WERI-Rb-1 (cell line): Measurements from ENCODE around the gene ETFA.

Source experiments
- DNase-seq: peaks from one replicate; pipeline ENCODE4 v3.0.0-alpha.2; 2020
- H3K27ac ChIP-seq: fragments of 250-450 bp; sonication (Bioruptor Pico); 2 replicates; pipeline ENCODE4 v1.5.1; 2020; ENCODE audit warnings: mild to moderate bottlenecking, moderate library complexity
- H3K27me3 ChIP-seq: fragments of 250-450 bp; sonication (Bioruptor Pico); 2 replicates; pipeline ENCODE4 v1.5.1; 2021; ENCODE audit warnings: mild to moderate bottlenecking, low read depth, moderate library complexity; ENCODE audit not compliant: insufficient read depth, severe bottlenecking
- H3K36me3 ChIP-seq: fragments of 250-450 bp; sonication (Bioruptor Pico); 2 replicates; pipeline ENCODE4 v1.5.1; 2020; ENCODE audit warnings: mild to moderate bottlenecking, moderate library complexity
- H3K4me3 ChIP-seq: 2 replicates; pipeline ENCODE4 v1.5.1; 2011; ENCODE audit warnings: low read depth, mild to moderate bottlenecking, control low read depth, low read length
- H3K9me3 ChIP-seq: fragments of 250-450 bp; sonication (Bioruptor Pico); 2 replicates; pipeline ENCODE4 v1.5.1; 2021; ENCODE audit warnings: mild to moderate bottlenecking, moderate library complexity; ENCODE audit not compliant: severe bottlenecking
- CTCF ChIP-seq: IDR thresholded peaks from 2 replicates; pipeline ENCODE4 v1.5.1; 2011; ENCODE audit warnings: low read depth, mild to moderate bottlenecking, control low read depth, inconsistent platforms, low read length

The ETFA gene

GRCh38 chr15:76338486-76339304 lies 27.4 kb upstream of the ETFA start:
- peak overlapping the region; percentile 97 for H3K27ac ChIP-seq
- peak overlapping the region; percentile 96 for H3K4me3 ChIP-seq
- TF ChIP-seq CTCF, result no peak
- no peaks in the 10 kb centered on the region for H3K27me3 ChIP-seq
- DNase-seq, result no peak
- H3K9me3 ChIP-seq, result no peaks in the 10 kb centered on the region
- peaks cover 61% of the 10 kb centered on the region for H3K36me3 ChIP-seq

GRCh38 chr15:76337696-76338485 lies 26.6 kb upstream of the ETFA start:
- H3K4me3 ChIP-seq, result peak overlapping the region; percentile 96
- peaks cover 55% of the 10 kb centered on the region for H3K36me3 ChIP-seq
- no peak for TF ChIP-seq CTCF
- no peaks in the 10 kb centered on the region for H3K9me3 ChIP-seq
- H3K27ac ChIP-seq, result peak overlapping the region; percentile 97
- DNase-seq, result peak; percentile 22
- no peaks in the 10 kb centered on the region for H3K27me3 ChIP-seq

- Histone ChIP-seq H3K4me3 (peak overlapping the region; percentile 96), H3K27ac (peak overlapping the region; percentile 97), H3K36me3 (peaks cover 48% of the 10 kb centered on the region), H3K9me3 (no peaks in the 10 kb centered on the region), H3K27me3 (no peaks in the 10 kb centered on the region)
- no peak for TF ChIP-seq CTCF
- peak; percentile 21 for DNase-seq
Observed at GRCh38 chr15:76337059-76337695, 25.9 kb upstream of the ETFA start.

- H3K27ac ChIP-seq, result peak within 1 kb of the TSS; percentile 97
- peak; percentile 99 for DNase-seq
Observed at GRCh38 chr15:76336254-76337058, 25.2 kb upstream of the ETFA start, which contains the start of gene ISL2. Gene ISL2 (plus strand): TSS chr15:76336773. CDS start chr15:76336884, 111 bp downstream.

More at GRCh38 chr15:76336254-76337058, 25.2 kb upstream of the ETFA start, which contains the start of gene ISL2:
- Histone ChIP-seq H3K36me3 (peaks cover 41% of the 10 kb centered on the region), H3K9me3 (no peaks in the 10 kb centered on the region), H3K4me3 (peak within 1 kb of the TSS; percentile 96), H3K27me3 (no peaks in the 10 kb centered on the region)
- no peak for TF ChIP-seq CTCF
